Activated T-cell treated with anti-CD3 and anti-CD28 coated beads for 1 hour (primary cell): ENCODE results near the gene CDK13.
A peak's percentile ranks its signal among the peaks of the same experiment; 100 is the strongest.
"Not testable (repeated sequence)": the region's sequence is repeated elsewhere in the genome, so short reads cannot be mapped to it uniquely, and the experiment has no call there.

Experiments used
- DNase-seq: peaks from one replicate; pipeline ENCODE4 v3.0.0-alpha.2; 2020; ENCODE audit warnings: low read depth

The CDK13 gene

DNA sequence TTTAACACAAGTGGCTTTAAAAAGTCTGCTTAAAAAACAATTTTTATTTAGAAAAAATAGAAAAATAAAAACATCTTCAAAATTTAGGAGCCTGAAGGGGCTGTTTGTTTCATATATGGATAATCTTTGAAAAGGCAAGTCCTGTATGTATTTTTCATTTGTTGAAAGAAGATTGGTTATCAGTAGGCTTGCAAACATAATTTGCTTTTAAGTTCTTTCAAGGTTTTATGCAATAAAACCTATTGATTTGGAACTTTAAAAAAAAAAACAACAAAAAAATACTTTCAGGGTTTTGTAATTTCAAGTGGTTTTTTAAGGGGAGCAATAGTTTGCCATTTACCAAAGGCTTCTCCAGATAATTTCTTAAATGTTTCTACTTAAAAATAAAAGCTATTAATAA, 148.8 kb downstream of the CDK13 start:
- no peak for DNase-seq

DNA sequence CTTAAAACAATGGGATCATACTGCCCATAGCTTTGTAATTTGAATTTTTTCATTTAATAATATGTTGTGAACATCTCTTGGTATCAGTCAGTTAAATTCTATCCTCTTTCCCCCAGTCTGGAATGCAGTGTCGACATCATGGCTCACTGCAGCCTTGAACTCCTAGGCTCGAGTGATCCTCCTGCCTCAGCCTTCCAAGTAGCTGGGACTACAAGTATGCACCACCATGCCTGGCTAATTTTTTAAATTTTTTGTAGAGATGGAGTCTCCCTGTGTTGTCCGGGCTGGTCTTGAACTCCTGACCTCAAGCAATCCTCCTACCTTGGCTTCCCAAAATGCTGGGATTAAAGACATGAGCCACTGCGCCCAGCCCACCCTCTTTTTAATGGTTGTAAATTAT, 149.8 kb downstream of the CDK13 start:
- DNase-seq, result no peak

DNA sequence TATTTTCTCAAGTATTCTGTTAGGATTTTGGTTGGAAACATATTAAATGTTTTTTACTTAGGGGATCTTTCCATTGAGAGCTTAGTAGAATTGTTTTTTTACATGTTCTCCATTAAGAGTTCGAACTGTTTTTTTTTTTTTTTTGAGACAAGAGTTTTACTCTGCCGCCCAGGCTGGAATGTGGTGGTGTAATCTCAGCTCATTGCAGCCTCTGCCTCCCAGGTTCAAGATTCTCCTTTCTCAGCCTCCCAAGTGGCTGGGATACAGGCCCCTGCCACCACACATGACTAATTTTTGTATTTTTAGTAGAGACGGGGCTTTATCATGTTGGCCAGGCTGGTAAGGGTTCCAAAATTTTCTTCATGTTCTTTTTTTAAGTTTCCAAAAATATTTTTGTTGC, 151.1 kb downstream of the CDK13 start:
- DNase-seq, result no peak

DNA sequence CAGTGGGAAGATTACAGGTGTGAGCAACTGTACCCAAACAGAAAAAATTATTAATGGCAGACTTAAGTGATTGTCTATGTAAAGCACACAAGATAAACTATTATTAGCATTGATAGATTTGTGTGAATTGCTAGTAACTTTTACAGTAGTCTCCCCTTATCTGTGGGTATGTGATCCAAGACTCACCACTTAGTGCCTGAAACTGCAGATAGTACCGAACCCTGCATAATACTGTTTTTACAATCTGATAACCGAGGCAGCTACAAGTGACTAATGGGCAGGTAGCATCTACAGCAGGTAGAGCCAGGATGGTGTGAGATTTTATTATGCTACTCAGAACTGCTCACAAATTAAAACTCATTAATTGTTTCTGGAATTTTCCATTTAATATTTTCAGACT, 152.8 kb downstream of the CDK13 start:
- DNase-seq, result no peak

DNA sequence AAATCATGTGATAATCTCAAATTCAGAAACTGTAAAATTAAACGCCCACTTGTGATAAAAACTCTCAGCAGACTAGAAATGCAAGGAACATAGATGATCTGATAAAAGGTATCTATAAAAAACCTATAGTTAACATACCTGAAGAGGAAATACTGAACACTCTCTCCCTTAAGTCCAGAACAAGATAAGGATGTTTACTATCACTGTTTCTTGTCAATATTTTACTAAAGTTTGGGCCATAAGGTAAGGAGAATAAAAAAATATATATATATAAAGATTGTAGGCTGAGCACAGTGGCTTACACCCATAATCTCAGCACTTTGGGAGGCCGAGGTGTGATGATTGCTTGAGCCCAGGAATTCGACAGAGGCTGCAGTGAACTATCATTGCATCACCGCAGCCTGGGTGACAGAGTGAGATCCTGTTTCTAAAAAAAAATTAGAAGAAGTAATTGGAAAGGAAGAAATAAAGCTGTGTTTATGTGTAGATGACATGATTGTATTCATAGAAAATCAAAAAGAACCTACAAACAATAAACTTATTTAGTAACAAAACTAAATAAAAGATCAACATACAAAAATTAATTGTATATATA, 155.9 kb downstream of the CDK13 start:
- DNase-seq, result no peak

DNA sequence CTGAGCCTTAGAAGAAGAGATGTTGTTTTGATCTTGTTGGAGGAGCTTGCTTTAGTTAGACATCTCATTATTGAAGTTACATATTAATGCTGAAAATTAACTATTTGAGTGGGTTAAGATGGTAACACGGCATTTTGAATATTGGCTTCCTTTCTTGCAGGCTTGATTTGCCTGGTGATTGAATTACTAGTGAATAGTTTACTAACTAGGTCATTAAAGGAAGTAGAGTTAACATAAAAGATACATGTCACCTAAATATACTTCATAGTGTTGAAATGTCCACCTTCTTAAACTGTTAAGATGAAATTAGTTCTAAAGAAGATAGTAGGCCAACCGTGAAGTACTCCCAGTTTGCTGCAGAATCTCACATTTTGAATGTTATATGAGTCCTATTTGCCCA, 165.9 kb downstream of the CDK13 start:
- DNase-seq, result no peak

DNA sequence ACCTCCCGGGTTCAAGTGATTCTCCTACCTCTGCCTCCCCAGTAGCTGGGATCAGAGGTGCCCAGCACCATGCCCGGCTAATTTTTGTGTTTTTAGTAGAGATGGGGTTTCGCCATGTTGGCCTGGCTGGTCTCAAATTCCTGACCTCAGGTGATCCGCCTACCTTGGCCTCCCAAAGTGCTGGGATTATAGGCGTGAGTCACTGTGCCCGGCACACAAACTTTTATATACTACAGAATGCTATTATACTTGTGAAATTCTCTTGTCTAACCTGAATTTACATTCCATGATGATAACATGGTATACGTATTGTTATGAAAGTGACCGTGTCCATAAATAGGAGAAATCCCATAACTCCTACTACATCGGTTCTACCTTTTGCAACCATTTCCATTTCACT, 167.1 kb downstream of the CDK13 start:
- not testable (repeated sequence) for DNase-seq

DNA sequence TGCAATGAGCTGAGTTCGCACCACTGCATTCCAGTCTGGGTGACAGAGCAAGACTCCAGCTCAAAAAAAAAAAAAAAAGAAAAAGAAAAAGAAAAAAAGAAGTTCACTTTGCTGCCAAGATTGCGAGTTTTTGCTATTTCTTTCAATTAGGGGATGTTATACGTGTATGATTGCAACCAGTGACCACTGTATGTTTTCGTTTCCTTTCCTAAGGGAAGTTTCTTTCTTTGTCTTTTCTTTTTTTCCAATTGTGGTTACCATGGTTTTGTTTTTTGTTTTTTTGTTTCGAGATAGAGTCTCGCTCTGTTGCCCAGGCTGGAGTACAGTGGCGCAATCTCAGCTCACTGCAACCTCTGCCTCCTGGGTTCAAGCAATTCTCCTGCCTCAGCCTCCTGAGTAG, 168.1 kb downstream of the CDK13 start:
- not testable (repeated sequence) for DNase-seq

DNA sequence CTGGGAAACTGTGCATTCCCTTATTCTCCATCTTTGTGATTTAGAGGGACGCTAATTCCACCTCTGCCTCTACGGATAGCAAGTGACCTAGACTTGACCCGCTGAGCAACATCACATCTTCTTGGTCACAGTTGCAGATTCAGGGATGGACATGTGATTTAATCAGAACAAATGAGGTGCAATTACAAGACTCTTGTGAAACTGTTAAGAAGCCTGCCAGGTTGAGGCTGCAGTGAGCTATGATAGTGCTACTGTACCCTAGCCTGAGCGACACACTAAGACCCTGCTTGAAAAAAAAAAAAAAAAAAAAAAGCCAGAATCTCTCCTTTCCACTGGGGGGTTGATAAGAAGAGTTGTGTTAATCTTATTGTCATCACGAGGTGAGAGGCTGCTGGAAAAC, 170.0 kb downstream of the CDK13 start:
- DNase-seq, result no peak

DNA sequence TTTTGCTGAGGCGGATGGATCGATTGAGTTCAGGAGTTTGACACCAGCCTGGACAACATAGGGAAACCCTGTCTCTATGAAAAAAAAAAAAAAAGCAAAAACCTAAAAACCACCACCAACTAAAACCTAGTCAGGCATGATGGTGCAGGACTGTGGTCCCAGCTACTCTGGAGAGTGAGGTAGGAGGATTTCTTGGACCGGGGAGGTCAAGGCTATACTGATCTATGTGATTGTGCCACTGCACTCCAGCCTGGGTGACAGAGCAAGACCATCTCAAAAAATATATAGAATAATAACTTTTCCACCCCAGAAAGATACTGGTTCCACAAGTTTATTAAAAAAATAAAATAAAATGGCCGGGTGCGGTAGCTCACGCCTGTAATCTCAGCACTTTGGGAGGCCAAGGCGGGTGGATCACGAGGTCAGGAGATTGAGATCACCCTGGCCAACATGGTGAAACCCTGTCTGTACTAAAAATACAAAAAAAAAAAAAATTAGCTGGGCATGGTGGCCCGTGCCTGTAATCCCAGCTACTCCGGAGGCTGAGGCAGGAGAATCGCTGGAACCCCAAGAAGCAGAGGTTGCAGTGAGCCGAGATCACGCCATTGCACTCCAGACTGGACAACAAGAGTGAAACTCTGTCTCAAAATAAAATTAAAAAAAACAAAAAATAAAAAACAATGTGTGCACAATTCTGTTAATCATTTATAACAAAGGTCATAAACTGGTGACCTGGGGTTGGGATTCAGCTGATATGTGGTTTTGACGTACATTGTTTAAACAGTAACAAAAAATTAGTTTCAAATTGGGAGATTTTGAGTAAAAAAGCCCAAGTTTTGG, 172.3 kb downstream of the CDK13 start:
- DNase-seq, result not testable (repeated sequence)

DNA sequence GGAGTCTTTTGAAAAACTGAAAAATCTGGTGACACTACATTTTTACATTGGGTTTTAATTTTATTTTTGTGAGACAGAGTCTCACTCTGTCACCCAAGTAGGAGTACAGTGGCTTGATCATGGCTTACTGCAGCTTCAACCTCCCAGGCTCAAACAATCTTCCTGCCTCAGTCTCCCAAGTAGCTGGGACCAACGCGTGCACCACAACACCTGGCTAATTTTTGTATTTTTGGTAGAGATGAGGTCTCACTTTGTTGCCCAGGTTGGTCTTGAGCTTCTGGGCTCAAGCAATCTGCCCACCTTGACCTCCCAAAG, 172.8 kb downstream of the CDK13 start:
- no peak for DNase-seq

DNA sequence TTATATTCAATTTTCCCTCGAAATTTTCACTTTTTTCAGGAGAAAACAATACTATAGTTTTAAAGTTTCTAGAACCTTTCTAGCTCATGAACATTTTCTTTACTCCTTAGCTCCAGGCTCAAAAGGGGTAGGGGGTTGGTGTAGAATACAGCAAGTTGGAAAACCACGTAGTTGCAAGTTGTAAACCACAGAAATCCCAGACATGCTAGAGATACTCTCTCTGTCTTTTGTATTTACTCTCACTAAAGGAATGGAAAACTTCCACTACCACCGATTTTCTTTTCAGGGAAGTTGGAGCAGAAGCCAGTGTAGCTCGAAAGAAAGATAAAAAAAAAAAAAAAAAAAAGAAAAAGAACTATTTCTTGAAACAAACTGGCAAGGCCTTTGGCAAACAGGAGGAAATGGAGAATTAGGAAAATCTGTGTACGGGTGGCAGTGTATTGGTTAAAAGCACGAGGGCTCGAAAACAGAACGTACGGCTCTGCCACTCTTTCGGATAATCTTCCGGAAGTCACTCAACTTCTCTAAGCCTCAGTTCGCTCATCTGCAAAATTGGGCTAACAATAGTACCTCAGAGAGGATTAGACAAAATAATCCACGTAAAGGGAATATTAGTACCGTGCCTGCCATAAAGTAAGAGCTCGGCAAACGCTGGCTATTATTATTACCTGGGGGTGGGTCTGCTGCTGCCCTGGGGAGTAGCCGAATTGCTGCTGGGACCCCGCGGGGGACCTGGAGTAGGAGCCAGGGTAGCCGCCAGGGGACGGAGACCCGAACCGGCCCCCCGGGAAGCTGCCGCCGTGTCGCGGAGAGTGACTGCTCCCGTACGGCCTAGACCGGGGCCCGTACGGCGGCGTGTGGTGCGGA, 183.7 kb downstream of the CDK13 start:
- no peak for DNase-seq

DNA sequence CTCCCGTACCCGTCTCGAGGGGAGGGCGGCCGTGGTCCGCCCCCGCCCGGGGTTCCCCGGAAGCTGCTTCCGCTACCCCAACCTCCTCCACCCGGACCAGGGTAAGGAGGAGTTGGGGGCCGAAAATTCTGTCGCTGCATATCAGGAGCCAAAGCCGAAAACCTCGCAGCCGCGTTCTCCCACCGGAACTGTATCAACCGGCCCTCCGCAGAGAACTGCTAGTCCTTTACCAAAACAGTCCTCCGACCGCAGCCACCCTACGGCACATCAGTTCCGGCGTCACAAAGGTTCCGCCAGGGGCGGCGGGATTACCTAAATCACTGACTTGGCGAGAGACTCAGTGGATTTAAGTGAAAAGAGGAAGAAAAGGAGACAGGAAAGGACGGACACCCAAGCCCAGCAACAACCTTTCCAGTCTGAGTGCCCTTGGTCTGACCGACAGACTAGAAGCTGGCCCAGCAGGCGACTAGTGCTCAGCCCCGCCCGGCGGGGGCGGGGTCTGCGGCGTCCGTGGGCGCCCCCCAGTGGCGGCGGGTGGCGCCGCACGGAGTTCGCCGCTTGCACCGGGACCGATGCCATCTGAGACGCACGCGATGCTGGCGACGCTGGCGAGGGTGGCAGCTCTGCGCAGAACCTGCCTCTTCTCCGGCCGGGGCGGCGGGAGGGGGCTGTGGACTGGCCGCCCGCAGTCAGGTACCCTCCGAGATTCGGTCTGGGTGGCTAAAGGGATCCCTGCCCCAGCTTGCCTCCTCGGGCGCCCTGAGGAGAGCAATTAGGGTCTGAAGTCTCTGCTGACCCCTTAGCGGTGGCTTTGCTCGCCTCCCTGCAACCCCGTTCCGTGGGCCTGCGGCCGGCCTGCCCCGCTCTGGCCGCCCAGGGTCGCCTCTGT, 184.6 kb downstream of the CDK13 start, which contains the start of the genes MPLKIP and SUGCT:
TSS of gene MPLKIP (minus strand) at position 195 of the 889 bp plus-strand sequence. CDS start at position 140, 55 bp downstream.
TSS of gene SUGCT (plus strand) at position 578 of the 889 bp plus-strand sequence.
- DNase-seq, result peak; percentile 80

DNA sequence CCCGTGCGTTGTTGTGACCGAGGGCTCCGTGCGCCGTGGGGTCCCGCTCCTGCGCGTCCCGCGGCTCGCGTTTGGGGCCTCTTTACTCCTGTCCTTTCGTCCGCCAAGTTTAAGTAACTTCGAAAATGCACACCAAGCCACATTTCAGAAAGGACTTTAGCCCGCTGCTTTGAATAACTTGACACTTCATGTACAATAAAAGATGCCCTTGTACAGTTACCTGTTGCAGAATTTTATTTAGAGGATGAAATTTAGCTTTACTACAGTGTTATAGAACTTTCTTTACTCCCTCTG, 185.2 kb downstream of the CDK13 start:
- DNase-seq, result no peak

DNA sequence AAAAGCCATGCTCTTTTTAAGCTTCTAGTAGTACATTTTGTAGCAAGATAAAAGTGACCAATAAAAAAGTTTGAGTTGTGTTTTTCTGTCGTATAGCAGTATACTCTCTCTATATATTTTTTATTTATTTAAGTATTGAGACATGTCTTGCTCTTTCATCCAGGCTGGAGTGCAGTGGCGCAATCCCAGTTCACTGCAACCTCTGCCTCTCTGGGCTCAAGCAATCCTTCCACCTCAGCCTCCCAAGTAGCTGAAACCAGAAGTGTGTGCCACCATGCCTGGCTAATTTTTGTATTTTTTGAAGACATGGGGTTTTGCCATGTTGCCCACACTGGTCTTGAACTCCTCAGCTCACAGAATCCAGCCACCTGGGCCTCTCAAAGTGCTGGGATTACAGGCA, 187.5 kb downstream of the CDK13 start:
- DNase-seq, result no peak

DNA sequence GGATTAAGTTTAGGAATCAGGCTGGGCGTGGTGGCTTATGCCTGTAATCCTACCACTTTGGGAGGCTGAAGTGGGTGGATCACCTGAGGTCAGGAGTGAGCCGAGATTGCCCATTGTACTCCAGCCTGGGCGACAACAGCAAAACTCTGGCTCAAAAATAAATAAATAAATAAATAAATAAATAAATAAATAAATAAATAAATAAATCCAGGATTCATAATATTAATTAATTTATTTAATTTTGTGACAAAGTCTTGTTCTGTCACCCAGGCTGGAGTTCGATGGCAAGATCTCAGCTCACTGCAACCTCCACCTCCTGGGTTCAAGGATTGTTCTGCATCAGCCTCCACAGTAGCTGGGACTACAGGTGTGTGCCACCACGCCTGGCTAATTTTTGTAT, 188.9 kb downstream of the CDK13 start:
- DNase-seq, result no peak

DNA sequence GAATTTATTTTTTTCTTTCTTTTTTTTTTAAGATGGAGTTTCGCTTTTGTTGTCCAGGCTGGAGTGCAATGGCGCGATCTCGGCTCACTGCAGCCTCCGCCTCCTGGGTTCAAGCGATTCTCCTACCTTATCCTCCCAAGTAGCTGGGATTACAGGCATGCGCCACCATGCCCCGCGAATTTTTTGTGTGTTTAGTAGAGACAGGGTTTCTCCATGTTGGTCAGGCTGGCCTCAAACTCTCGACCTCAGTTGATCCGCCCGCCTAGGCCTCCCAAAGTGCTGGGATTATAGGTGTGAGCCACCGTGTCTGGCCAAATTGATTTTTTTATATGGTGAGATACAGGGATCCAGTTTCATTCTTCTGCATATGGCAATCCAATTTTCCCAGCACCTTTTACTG, 189.8 kb downstream of the CDK13 start:
- DNase-seq, result not testable (repeated sequence)

DNA sequence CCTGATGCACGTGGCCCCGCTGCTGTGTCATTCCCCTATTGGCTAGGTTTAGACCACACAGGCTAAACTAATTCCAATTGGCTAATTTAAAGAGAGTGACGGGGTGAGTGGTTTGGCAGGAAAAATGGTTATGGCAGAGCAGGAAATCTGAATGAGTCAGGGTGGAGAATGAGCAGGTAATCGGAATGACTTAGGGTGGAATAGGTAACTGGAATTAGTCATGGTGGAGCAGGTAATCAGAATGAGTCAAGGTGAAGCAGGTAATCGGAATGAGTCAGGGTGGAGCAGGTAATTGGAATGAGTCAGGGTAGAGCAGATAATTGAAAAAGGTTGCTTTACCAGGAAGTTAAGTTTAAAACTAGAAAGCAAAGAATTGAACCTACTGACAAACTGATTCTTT, 191.9 kb downstream of the CDK13 start:
- DNase-seq, result not testable (repeated sequence)

DNA sequence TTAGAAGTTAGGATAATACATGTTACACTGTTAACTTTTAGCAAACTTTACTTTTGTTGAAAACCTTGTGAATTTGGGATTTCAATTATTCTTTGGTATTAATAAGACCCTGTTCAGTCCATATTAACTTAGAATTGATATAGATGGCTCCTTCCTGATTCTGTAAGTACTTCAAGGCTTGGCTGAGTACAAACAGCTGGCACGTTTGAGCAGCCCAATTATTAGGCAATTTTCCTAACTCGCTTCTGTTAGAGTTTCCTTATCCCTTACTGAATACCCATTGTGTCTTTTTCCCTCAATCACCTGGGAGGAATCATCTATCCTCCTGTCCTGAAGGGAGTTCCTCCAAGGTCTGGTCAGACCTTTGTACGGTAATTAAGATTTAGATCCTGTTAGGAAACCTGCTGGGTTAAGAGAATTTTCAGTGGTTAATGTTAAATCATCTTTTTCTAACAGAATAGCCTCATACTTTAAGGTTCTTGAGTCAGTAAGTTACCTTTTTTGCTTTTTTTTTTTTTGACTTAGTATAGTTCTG, 195.6 kb downstream of the CDK13 start:
- DNase-seq, result not testable (repeated sequence)

DNA sequence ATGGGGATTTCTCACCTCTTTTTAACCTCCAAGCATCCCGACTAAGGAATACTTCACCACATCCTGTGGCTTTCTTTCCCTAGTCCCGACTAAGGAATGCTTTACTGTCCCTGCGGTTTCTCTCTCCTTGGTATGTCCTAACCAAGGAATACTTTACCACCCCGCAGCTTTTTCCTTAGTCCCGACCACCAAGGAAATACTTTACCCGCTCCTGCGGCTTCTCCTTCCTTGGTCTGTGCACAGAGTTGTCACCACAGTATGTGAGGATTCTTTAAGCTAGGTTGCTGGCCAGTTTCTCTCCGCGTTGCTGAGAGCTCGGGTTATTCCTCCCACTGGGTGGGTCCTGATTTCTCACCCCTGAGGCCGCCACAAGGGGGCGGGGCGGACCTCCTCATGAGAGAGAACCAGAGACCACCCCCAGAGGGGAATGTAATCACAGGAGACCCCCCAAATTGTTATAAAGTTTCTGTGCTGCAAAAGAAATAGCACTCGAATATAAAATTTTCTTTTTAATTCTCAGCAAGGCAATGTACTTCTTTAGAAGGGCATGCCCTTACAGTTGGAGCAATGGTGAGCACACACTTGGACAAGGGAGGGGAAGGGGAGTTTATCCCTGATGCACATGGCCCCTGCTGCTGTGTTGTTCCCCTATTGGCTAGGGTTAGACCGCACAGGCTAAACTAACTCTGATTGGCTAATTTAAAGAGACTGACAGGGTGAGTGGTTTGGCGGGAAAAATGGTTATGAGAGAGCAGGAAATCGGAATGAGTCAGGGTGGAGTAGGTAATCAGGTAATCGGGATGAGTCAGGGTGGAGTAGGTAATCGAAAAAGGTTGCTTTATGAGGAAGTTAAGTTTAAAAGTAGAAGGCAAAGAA, 197.6 kb downstream of the CDK13 start:
- DNase-seq, result no peak

DNA sequence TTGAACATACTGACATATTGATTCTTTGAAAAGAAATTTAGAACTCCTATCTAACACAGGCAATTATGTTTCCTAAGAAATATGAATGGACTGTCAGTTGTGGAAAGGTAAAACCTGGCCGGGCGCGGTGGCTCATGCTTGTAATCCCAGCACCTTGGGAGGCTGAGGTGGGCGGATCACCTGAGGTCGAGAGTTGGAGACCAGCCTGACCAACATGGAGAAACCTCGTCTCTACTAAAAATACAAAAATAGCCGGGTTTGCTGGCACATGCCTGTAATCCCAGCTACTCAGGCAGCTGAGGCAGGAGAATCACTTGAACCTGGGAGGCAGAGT, 198.2 kb downstream of the CDK13 start:
- DNase-seq, result not testable (repeated sequence)
